ENCODE data around the gene LIPT2.
A peak's percentile ranks its signal among the peaks of the same experiment; 100 is the strongest.

LIPT2 gene

GRCh38 chr11:74505911-74506310 lies 12.4 kb upstream of the LIPT2 start:
- no peak for DNase-seq (ENCODE audit: low read depth, low spot score)

GRCh38 chr11:74504100-74504691 lies 10.7 kb upstream of the LIPT2 start:
- peak overlapping the region; percentile 77 for H3K27ac ChIP-seq
- no peak for DNase-seq (ENCODE audit: low read depth, low spot score)

More at GRCh38 chr11:74505911-74506310, 12.4 kb upstream of the LIPT2 start:
- no peak overlapping the region for H3K27ac ChIP-seq

DNA sequence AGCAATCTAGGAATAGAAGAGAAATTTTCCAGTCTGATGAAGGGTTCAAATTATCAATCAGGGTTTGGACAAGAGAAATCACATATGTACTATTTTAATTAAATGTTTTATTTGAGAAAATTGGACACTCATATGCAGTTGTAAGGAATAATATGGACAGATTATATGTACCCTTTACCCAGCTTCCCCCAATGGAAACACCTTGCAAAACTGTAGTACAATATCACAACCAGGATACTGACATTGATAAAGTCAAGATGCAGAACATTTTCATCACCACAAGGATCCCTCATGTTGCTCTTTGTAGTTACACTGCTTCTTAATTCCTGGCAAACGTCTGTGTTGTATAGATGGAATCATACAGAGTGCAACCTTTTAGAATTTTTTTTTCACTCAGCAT lies 1.4 kb upstream of the LIPT2 start:
- no peak for DNase-seq (ENCODE audit: low read depth, low spot score)
- no peak overlapping the region for H3K27ac ChIP-seq

DNA sequence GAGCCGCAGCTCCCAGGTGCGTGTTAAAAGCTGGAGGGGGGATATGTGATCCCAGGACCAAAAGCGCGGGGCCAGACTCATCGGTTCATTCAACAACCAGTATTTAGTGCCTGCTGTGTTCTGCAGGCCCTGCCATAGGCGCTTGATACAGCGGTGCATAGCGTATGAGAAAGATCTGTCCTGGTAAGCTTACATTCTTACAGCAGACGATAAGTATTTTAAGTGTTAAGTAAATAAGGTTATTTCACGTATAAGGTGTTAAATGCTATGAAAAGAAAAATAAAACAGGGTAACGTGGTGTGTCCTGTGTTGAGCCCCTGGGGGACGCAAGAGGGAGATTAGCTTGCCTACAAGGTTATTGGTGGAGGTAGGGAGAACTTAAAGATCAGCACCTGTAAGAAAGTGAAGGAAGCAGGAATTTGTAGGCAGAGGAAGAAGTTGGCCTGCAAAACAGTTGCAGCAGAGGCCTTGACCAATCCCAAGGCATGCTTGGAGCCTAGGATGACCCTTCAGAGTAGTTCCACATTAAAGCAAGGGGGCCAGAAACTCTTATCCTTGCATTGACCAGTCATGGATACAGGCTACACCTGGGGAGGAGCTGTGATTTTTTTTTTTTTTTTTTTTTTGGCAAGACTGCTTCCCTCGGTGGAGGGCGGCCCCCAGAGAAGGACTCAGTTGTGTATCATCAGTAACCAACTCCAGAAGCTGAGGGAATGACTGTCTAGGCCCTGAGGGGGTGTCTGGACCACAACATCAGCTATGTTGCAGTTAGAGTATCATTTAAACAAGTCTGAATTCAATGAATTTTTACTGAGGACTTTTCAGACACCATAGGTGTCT lies 487 bp upstream of the LIPT2 start:
- H3K27ac ChIP-seq = peak overlapping the region; percentile 92
- peak; percentile 81 for DNase-seq (ENCODE audit: low read depth, low spot score)

GRCh38 chr11:74492084-74492483 lies 1.4 kb downstream of the LIPT2 start:
- no peak overlapping the region for H3K27ac ChIP-seq
- DNase-seq (ENCODE audit: low read depth, low spot score) = no peak

DNA sequence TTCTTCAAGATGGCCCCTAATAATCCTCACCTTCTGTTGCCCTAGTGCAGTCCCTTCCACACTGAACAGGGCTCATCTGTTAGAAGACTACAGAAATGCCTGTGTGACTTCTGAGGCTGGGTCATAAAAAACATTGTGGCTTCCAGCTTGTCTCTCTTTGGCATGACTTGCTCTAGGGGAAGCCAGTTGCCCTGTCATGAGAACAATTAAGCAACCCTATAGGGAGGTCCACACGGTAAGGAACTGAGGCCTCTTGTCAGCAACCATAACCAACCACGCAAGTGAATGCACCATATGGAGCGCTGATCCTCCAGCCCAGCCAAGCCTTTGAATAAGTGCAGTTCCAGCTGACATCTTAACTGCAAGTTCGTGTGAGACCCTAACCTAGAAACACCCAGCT lies 2.6 kb downstream of the LIPT2 start:
- H3K27ac ChIP-seq = no peak overlapping the region
- no peak for DNase-seq (ENCODE audit: low read depth, low spot score)

GRCh38 chr11:74487875-74488274 lies 5.6 kb downstream of the LIPT2 start:
- H3K27ac ChIP-seq = no peak overlapping the region
- DNase-seq (ENCODE audit: low read depth, low spot score) = no peak

- no peak for DNase-seq (ENCODE audit: low read depth, low spot score)
- H3K27ac ChIP-seq = no peak overlapping the region
These were observed 7.7 kb downstream of the LIPT2 start for GRCh38 chr11:74485868-74486267.

- H3K27ac ChIP-seq = no peak overlapping the region
These were observed 12.7 kb downstream of the LIPT2 start for GRCh38 chr11:74480688-74481417.

DNA sequence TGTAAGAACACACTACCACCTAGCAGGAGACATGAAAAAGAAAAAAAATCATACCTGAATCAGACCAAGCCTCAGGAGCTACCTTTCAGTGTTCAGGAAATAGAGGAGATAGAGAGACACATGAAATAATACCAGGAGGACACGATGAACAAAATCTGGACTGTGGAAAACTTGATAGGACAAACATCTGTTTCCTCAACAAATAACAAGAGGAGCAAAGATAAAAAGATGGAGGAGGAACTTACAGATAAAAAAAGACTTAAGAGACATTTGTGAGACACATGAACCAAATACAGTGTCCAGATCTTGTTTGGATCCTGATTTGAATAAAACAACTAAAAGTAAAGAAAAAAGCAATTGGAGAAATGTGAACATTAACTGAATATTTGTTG lies 13.8 kb downstream of the LIPT2 start:
- H3K27ac ChIP-seq = no peak overlapping the region
- no peak for DNase-seq (ENCODE audit: low read depth, low spot score)

More at GRCh38 chr11:74480688-74481417, 12.7 kb downstream of the LIPT2 start:
- DNase-seq (ENCODE audit: low read depth, low spot score) = no peak

DNA sequence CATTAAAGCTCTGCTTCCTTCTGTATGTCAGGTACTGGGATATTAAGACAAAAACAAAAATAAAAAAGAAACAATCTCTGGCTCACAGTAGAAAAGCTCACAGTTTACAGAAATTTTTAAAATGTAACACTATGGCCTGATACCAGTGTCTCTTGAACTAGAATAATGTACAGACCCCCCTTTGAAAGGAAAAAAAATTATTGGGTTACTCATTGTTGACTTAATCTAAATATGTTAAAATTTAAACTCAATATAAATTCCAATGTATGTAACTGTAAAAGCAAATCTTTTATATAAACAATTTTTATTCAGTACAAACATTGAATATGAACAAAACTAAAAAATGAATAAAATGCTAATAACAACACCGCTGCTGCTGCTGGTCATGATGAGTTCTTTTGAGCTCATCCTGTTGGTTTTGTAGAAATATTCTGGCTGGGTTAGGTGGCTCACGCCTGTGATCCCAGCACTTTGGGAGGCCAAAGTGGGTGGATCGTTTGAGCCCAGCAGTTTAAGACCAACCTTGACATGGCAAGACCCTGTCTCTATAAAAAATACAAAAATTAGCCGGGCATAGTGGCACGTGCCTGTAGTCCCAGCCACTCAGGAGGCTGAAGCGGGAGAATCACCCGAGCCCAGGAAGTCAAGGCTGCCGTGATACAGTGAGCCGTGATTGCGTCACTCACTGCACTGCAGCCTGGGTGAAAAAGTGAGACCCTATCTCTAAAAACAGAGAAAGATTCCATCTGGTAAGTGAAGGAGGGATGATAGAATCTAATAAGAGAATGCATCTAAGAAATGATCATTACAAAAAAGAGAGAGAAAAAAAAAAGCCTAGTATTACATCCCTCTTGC lies 14.4 kb downstream of the LIPT2 start:
- no peak overlapping the region for H3K27ac ChIP-seq
- no peak for DNase-seq (ENCODE audit: low read depth, low spot score)

DNA sequence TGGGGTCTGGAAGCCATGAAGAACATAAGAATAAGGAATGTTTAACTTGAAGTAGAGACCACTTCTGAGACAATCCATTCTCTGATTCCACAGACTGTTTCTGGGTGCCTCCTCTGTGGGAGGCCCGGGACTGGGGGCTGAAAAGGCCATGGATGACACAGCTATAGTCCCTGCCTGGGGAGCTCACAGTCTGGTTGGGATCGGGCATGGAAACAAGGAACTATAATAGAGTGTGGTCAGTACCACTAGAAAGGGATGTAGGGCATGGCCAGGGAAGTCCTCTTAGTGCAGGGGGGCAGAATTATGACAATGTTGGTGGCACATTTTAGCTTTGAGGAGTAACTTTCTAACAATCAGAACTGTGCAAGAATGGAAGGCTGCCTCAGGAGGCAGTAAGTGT lies 17.0 kb downstream of the LIPT2 start:
- no peak overlapping the region for H3K27ac ChIP-seq
- DNase-seq (ENCODE audit: low read depth, low spot score) = no peak

GRCh38 chr11:74474316-74474715 lies 19.2 kb downstream of the LIPT2 start:
- no peak overlapping the region for H3K27ac ChIP-seq
- DNase-seq (ENCODE audit: low read depth, low spot score) = no peak

- H3K27ac ChIP-seq = no peak overlapping the region
- no peak for DNase-seq (ENCODE audit: low read depth, low spot score)
These were observed 19.9 kb downstream of the LIPT2 start for GRCh38 chr11:74473382-74474173.

GRCh38 chr11:74471668-74472429 lies 21.7 kb downstream of the LIPT2 start:
- DNase-seq (ENCODE audit: low read depth, low spot score) = no peak
- H3K27ac ChIP-seq = no peak overlapping the region

GRCh38 chr11:74471037-74471436 lies 22.5 kb downstream of the LIPT2 start:
- H3K27ac ChIP-seq = no peak overlapping the region
- DNase-seq (ENCODE audit: low read depth, low spot score) = no peak

DNA sequence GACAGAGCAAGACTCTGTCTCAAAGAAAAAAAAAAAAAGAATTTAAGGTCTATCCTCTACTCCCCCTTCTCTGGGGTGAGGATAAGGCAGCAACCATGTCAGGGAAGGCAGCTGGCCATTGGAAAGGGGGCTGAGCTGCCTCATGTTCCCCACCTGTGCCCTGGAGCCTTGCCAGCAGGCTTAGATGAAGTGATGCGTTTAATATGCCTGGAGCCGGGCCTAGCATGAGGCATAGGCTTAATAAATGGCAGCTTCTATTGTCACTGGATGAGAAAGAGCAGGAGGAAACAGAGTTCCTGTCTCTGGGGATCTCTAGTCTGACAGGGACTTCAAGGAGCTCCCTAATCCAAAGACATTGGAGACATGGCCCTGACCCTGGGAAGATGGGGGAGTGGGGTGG lies 23.0 kb downstream of the LIPT2 start:
- H3K27ac ChIP-seq = no peak overlapping the region
- no peak for DNase-seq (ENCODE audit: low read depth, low spot score)

GRCh38 chr11:74468936-74469335 lies 24.6 kb downstream of the LIPT2 start:
- no peak overlapping the region for H3K27ac ChIP-seq
- DNase-seq (ENCODE audit: low read depth, low spot score) = no peak

- no peak overlapping the region for H3K27ac ChIP-seq
- DNase-seq (ENCODE audit: low read depth, low spot score) = no peak
These were observed 25.0 kb downstream of the LIPT2 start for GRCh38 chr11:74468521-74468920.
